Neutrophil (primary cell): ENCODE results near the gene SLC4A1AP.

Source experiments
- H3K27ac ChIP-seq: fragments of 200-600 bp; sonication (generic); 2 replicates; pipeline ENCODE4 v1.5.1; 2016; ENCODE audit warnings: mild to moderate bottlenecking, moderate library complexity
- H3K27me3 ChIP-seq: fragments of 200-600 bp; sonication (generic); 2 replicates; pipeline ENCODE4 v1.6.0; 2016; ENCODE audit warnings: mild to moderate bottlenecking
- H3K36me3 ChIP-seq: fragments of 200-600 bp; sonication (generic); 2 replicates; pipeline ENCODE4 v1.5.1; 2017
- H3K4me1 ChIP-seq, 2 experiments: fragments of 200-600 bp in 1 of 2; sonication (generic) in 1 of 2; 1 replicate in 1 of 2; 2 replicates in 1 of 2; pipeline versions ENCODE4 v1.5.1 to v1.6.1; 2013 to 2016; ENCODE audit warnings: low read depth in 1 of 2, low read length in 1 of 2, mild to moderate bottlenecking in 1 of 2, moderate library complexity in 1 of 2; ENCODE audit not compliant: control insufficient read depth in 1 of 2, insufficient read depth in 1 of 2
- H3K4me3 ChIP-seq, 2 experiments: fragments of 200-600 bp in 1 of 2; sonication (generic) in 1 of 2; 1 replicate in 1 of 2; 2 replicates in 1 of 2; pipeline ENCODE4 v1.5.1; 2013 to 2016; ENCODE audit warnings: low read depth in 1 of 2, low read length in 1 of 2, mild to moderate bottlenecking in 1 of 2, moderate library complexity in 1 of 2
- H3K9me3 ChIP-seq: fragments of 200-600 bp; sonication (generic); 2 replicates; pipeline ENCODE4 v1.5.1; 2016
- TF ChIP-seq, protein P1 (sequence below): fragments of 200-600 bp; sonication (generic); IDR thresholded peaks from 2 replicates; pipeline ENCODE4 v1.5.1; 2016; ENCODE audit warnings: antibody characterized with exemption

Gene SLC4A1AP

DNA sequence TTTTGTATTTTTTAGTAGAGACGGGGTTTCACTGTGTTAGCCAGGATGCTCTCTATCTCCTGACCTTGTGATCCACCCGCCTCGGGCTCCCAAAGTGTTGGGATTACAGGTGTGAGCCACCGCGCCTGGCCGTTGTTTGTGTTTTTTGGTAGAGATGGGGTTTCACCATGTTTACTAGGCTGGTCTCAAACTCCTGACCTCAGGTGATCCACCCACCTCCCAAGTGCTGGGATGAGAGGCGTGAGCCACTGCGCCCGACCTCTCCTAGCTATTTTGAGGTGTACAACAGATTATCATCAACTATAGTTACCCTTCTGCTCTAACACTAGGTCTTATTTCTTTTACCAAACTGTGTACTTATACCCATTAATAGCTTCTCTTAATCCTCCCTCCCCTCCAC is 78.9 kb downstream of the SLC4A1AP start:
- Histone ChIP-seq H3K27ac (no peak overlapping the region), H3K9me3 (no peaks in the 10 kb centered on the region), H3K36me3 (no peaks in the 10 kb centered on the region), H3K4me1 (no peaks in the 10 kb centered on the region), H3K27me3 (no peaks in the 10 kb centered on the region), H3K4me3 (no peak overlapping the region)
- TF ChIP-seq, protein P1, sequence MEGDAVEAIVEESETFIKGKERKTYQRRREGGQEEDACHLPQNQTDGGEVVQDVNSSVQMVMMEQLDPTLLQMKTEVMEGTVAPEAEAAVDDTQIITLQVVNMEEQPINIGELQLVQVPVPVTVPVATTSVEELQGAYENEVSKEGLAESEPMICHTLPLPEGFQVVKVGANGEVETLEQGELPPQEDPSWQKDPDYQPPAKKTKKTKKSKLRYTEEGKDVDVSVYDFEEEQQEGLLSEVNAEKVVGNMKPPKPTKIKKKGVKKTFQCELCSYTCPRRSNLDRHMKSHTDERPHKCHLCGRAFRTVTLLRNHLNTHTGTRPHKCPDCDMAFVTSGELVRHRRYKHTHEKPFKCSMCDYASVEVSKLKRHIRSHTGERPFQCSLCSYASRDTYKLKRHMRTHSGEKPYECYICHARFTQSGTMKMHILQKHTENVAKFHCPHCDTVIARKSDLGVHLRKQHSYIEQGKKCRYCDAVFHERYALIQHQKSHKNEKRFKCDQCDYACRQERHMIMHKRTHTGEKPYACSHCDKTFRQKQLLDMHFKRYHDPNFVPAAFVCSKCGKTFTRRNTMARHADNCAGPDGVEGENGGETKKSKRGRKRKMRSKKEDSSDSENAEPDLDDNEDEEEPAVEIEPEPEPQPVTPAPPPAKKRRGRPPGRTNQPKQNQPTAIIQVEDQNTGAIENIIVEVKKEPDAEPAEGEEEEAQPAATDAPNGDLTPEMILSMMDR, result no peak
